GM21528 (cell line): ENCODE results near the gene CFHR1.

Experiments used
- ATAC-seq: cut with Tn5 transposase; IDR thresholded peaks from one replicate; pipeline ENCODE4 v1.9.1; 2021; ENCODE audit warnings: mild to moderate bottlenecking, moderate library complexity; ENCODE audit not compliant: unreplicated experiment, low FRiP score

CFHR1 gene

DNA sequence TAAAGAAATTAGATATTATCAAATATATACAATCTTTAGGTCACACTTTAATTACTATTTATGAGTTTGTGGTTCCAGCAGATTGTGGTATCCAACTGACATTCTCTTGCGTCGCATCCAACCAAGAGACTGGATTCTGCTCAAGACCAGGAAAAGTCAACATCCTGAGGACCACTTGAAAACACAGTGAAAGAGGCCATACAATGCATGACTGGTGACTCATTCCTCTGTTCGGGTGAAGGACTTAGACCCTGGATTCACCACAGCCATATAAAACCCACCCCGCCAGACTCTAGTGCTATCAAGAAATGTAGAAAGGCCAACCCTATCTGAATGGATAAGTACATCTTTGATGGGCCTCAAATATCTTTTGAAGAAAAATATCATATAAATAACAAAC is 53.9 kb downstream of the CFHR1 start:
- ATAC-seq: no peak

DNA sequence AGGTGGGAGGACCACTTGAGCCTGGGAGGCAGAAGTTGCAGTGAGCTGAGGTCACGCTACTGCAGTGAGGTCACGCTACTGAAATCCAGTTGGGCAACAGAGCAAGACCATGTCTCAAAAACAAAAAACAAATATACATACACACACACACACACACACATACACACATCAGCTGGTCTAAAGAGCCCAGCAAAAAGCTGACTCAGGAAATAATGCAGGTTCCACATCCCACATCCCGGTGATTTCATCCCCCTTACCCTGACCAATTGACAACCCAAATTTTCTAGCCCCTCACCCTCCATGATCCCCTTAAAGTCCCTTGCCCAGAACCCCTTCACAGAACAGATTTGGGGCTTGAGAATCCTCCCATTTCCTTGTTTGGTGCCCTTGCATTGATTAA is 56.4 kb downstream of the CFHR1 start:
- no peak for ATAC-seq

DNA sequence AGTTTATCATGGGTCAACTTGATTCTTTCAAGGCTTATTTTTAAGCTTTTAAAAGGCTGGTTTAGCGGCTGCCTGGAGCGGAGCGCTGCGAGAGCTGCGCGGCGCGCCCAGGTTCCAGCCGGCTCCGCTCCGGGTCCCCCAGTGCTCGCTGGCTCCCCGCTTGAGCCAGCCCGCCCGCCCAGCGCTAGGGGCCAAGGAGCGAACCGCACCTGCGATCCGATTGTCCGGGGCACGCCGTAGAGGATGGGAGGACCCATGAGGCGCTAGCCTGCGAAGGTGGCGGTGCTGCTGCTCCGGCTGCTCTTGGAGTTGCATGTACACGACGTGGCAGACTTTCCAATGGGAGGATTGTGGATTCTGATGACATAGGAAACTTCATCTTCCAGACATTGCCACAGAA is 58.4 kb downstream of the CFHR1 start:
- no peak for ATAC-seq
